Measurements from ENCODE around the gene LONRF3.
A peak's percentile ranks its signal among the peaks of the same experiment; 100 is the strongest.

Gene LONRF3

GRCh38 chrX:119062750-119063374 lies 88.4 kb downstream of the LONRF3 start:
- TF ChIP-seq CTCF (IDR thresholded peaks at IDR 0.05; ENCODE audit: insufficient read depth, low read depth, low read length, missing control alignments), result no peak
- no peak for DNase-seq (ENCODE audit: low read depth)
- H3K4me3 ChIP-seq (ENCODE audit: low read depth, low read length), result no peak overlapping the region

- H3K4me3 ChIP-seq (ENCODE audit: low read depth, low read length), result no peak overlapping the region
- DNase-seq (ENCODE audit: low read depth), result no peak
- TF ChIP-seq CTCF (IDR thresholded peaks at IDR 0.05; ENCODE audit: insufficient read depth, low read depth, low read length, missing control alignments), result no peak
Observed at GRCh38 chrX:119063428-119063827, 89.0 kb downstream of the LONRF3 start.

- TF ChIP-seq CTCF (IDR thresholded peaks at IDR 0.05; ENCODE audit: insufficient read depth, low read depth, low read length, missing control alignments), result peak; percentile 43
- H3K4me3 ChIP-seq (ENCODE audit: low read depth, low read length), result no peak overlapping the region
- DNase-seq (ENCODE audit: low read depth), result peak; percentile 10
Observed at GRCh38 chrX:119067023-119067739, 92.8 kb downstream of the LONRF3 start.

Measured in GM12865 (cell line).